DND-41 (cell line): ENCODE measurements around the gene CLASRP.
"Not testable (repeated sequence)": the region's sequence is repeated elsewhere in the genome, so short reads cannot be mapped to it uniquely, and the experiment has no call there.

ENCODE experiments used
- ATAC-seq: fragments of 200-7000 bp; cut with Tn5 transposase; 3 replicates; pipeline ENCODE4 v1.9.1; 2021; ENCODE audit warnings: low read depth; ENCODE audit not compliant: insufficient read depth
- DNase-seq: peaks from one replicate; pipeline ENCODE4 v3.0.0-alpha.2; 2020
- H2AFZ ChIP-seq: 2 replicates; pipeline ENCODE4 v1.6.0; 2012; ENCODE audit warnings: low read depth, low read length
- H3K27ac ChIP-seq: 2 replicates; pipeline ENCODE4 v1.5.1; 2012; ENCODE audit warnings: low read length, inconsistent platforms
- H3K27me3 ChIP-seq: fragments of 200-600 bp; sonication (generic); 2 replicates; pipeline ENCODE4 v1.6.0; 2012; ENCODE audit warnings: low read length, mild to moderate bottlenecking, inconsistent platforms; ENCODE audit not compliant: insufficient read depth, poor library complexity
- H3K36me3 ChIP-seq: 2 replicates; pipeline ENCODE4 v1.5.1; 2012; ENCODE audit warnings: low read length, inconsistent platforms; ENCODE audit not compliant: insufficient read depth
- H3K4me1 ChIP-seq: 2 replicates; pipeline ENCODE4 v1.5.1; 2012; ENCODE audit warnings: mild to moderate bottlenecking, low read length; ENCODE audit not compliant: insufficient read depth
- H3K4me2 ChIP-seq: 2 replicates; pipeline ENCODE4 v1.6.0; 2012; ENCODE audit warnings: mild to moderate bottlenecking, moderate library complexity, low read length, inconsistent platforms; ENCODE audit not compliant: insufficient read depth
- H3K4me3 ChIP-seq, 2 experiments: fragments of 200-600 bp in 1 of 2; shearing (Covaris generic) in 1 of 2; 2 replicates each; pipeline ENCODE4 v1.5.1; 2012 to 2016; ENCODE audit warnings: inconsistent platforms in 2 of 2, low read length in 2 of 2, mild to moderate bottlenecking in 2 of 2, low read depth in 1 of 2, moderate library complexity in 1 of 2
- H3K79me2 ChIP-seq: 2 replicates; pipeline ENCODE4 v1.6.0; 2012; ENCODE audit warnings: low read length, inconsistent platforms; ENCODE audit not compliant: insufficient read depth
- H3K9ac ChIP-seq: 2 replicates; pipeline ENCODE4 v1.6.0; 2012; ENCODE audit warnings: low read depth, mild to moderate bottlenecking, inconsistent platforms, low read length, moderate library complexity
- H3K9me3 ChIP-seq: 2 replicates; pipeline ENCODE4 v1.5.1; 2012; ENCODE audit warnings: low read length, moderate library complexity, mild to moderate bottlenecking, inconsistent platforms; ENCODE audit not compliant: insufficient read depth, severe bottlenecking
- H4K20me1 ChIP-seq: 2 replicates; pipeline ENCODE4 v1.6.0; 2012; ENCODE audit warnings: low read length; ENCODE audit not compliant: insufficient read depth
- CTCF ChIP-seq: IDR thresholded peaks from 2 replicates; pipeline ENCODE4 v1.5.1; 2012; ENCODE audit warnings: borderline replicate concordance, low read length, moderate library complexity, mild to moderate bottlenecking; ENCODE audit not compliant: poor library complexity, severe bottlenecking; ENCODE audit errors: extremely low read depth
- EZH2 ChIP-seq: IDR thresholded peaks from 3 replicates; pipeline ENCODE4 v1.6.1; 2012; ENCODE audit warnings: borderline replicate concordance, low read depth, mild to moderate bottlenecking, moderate library complexity, low read length, inconsistent platforms; ENCODE audit not compliant: severe bottlenecking

Gene CLASRP

GRCh38 chr19:45103156-45103507 lies 64.3 kb downstream of the CLASRP start:
- H3K4me2 ChIP-seq = no peak overlapping the region
- peaks cover 89% of the 10 kb centered on the region for H4K20me1 ChIP-seq
- H3K9ac ChIP-seq = no peak overlapping the region
- no peaks in the 10 kb centered on the region for H3K9me3 ChIP-seq
- no peaks in the 10 kb centered on the region for H3K27me3 ChIP-seq
- H3K36me3 ChIP-seq = peaks cover 23% of the 10 kb centered on the region
- H2AFZ ChIP-seq = no peak overlapping the region
- DNase-seq (peak; percentile 34), ATAC-seq (peak; percentile 67)
- no peak overlapping the region for H3K27ac ChIP-seq
- H3K4me1 ChIP-seq = peaks cover 4% of the 10 kb centered on the region; the same call in 1 of the 2 replicates
- peaks cover 97% of the 10 kb centered on the region for H3K79me2 ChIP-seq
- no peak for TF ChIP-seq CTCF
- H3K4me3 ChIP-seq = no peak overlapping the region

- Histone ChIP-seq H3K36me3 (peaks cover 19% of the 10 kb centered on the region; the same call in 1 of the 2 replicates), H3K4me2 (no peak overlapping the region), H3K79me2 (peaks cover 96% of the 10 kb centered on the region), H2AFZ (no peak overlapping the region), H3K9ac (no peak overlapping the region), H3K27me3 (no peaks in the 10 kb centered on the region), H3K4me1 (no peaks in the 10 kb centered on the region), H4K20me1 (peaks cover 87% of the 10 kb centered on the region), H3K4me3 (no peak overlapping the region), H3K9me3 (no peaks in the 10 kb centered on the region), H3K27ac (no peak overlapping the region)
- ATAC-seq (0 out of 3 replicates have a peak, but pooled peaks have one; percentile 10), DNase-seq (no peak)
- TF ChIP-seq EZH2 (no peak), CTCF (no peak)
Observed at GRCh38 chr19:45103508-45104319, 64.9 kb downstream of the CLASRP start.

- Histone ChIP-seq H3K79me2 (peaks cover 96% of the 10 kb centered on the region), H3K27ac (peak overlapping the region; percentile 23; the same call in 1 of the 2 replicates), H3K9ac (no peak overlapping the region), H3K36me3 (peaks cover 17% of the 10 kb centered on the region; the same call in 1 of the 2 replicates), H3K27me3 (no peaks in the 10 kb centered on the region), H3K9me3 (no peaks in the 10 kb centered on the region), H3K4me1 (no peaks in the 10 kb centered on the region), H2AFZ (no peak overlapping the region), H3K4me3 (no peak overlapping the region), H4K20me1 (peaks cover 87% of the 10 kb centered on the region), H3K4me2 (no peak overlapping the region)
- ATAC-seq = peak; percentile 60
- DNase-seq = no peak
- TF ChIP-seq EZH2 (no peak), CTCF (no peak)
Observed at GRCh38 chr19:45104658-45105349, 66.0 kb downstream of the CLASRP start.

GRCh38 chr19:45106363-45106762 lies 67.5 kb downstream of the CLASRP start:
- Histone ChIP-seq H3K79me2 (peaks cover 95% of the 10 kb centered on the region), H3K36me3 (peaks cover 10% of the 10 kb centered on the region; the same call in 1 of the 2 replicates), H4K20me1 (peaks cover 83% of the 10 kb centered on the region)
- ATAC-seq, H2AFZ ChIP-seq, H3K27ac ChIP-seq, H3K9ac ChIP-seq, H3K4me1 ChIP-seq, DNase-seq, H3K4me3 ChIP-seq, H3K9me3 ChIP-seq, H3K4me2 ChIP-seq, H3K27me3 ChIP-seq: not testable (repeated sequence)
